ENCODE measurements around the gene TOB1.

TOB1 gene

DNA sequence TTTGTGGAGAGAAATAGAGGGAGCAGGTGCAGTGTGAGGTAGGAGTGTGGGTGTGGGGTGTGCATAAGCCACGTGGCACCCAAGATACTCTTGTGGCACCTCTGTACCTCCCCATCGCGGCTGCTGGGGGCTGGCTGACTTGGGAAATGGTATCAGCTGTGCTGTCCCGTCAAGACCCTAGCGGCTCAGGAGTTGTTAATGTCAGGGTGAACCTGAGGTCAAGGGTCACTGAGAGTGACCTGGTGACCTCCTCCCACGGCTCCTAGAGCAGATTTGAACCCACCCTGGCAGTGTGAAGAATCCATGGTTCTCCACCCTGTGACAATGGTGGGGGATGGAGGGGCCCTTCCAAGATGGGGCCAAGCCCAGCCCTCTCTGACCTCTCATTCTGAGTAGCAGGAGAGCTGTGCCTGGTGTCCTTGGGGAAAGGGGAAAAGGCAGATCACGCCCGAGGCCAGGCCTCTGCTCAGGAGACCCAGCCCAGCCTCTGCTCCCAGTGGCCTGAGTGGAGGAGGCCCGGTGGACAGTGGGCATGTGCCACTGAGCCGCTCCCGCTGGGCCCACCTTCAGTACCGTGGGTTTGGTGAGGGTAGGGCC is 33.8 kb downstream of the TOB1 start:
- DNase-seq (ENCODE audit: low spot score) (no peak), FAIRE-seq (no peak)

DNA sequence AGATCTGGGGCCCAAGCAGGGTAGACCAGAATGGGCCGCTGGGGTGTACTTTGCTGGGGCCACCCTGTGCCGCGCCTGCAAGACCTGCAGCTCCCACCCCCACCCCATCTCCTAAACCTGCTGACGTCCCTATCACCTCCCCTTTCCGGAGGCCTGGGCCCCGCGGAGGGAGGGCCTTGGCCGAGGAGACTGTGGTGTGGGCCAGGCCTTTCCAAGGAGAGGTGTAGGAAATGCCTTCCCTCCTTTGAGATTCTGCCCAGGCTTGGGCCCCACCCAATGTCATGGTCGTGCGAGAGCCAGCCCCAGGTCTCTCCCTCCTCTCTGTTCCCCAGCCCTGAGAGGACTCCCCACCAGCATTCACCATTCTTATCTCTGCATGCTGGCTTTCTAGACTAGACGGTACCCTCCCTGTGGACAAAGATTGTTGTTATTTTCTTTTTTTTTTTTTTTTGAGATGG is 34.7 kb downstream of the TOB1 start:
- no peak for FAIRE-seq
- DNase-seq (ENCODE audit: low spot score) = no peak

DNA sequence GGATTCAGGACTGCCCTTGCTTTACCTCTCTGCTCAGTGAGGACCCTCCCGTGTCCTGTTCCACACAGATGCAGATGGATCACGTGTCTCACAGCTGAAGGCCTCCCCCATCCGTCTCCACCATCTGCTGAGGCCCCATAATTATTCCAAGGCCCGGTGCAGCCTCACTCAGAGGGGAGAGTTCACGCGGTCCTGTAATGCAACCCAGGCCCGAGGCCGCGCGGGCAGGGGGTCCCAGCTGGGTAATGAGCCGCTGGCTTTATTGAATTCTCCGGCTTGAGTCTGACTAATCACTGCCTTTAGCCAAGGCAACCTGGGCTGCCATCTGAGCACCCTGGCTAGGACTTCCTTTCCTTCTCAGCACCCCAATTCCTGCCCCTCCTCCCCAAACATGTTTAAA is 35.2 kb downstream of the TOB1 start:
- FAIRE-seq = no peak
- DNase-seq (ENCODE audit: low spot score) = no peak

GRCh38 chr17:50830352-50830751 is 35.8 kb downstream of the TOB1 start:
- DNase-seq (ENCODE audit: low spot score) = no peak
- FAIRE-seq = no peak

GRCh38 chr17:50829332-50829731 is 36.8 kb downstream of the TOB1 start:
- DNase-seq (ENCODE audit: low spot score) (no peak), FAIRE-seq (no peak)

DNA sequence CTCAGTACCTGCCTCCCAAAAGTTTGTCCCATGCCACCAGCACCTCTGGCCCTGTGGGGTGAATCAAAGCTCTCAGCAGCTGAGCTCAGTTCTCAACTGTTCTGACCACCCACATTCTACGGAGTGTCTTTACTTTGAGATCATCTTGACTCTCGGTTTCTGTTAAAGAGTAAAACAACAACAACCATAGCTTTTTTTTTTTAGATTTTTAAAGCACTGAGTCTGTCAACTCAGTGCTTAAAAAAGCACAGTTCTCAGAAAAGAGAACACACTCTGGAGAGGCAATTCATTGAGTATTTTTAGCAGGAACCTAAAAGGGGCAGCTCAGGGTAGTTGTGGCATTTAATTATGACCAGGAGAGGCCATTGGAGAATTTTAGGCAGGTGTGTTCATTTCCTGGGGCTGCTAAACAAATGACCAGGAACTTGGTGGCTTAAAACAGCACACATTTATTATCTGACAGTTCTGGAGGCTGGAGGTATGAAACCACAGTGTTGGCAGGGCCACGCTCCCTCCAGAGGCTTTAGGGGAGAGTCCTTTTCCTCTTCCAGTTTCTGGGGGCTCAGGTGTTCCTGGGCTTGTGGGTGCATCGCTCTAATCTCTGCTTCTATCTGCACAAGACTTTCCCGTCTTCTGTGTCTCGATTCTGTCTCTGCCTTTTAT is 37.5 kb downstream of the TOB1 start:
- DNase-seq (ENCODE audit: low spot score) (no peak), FAIRE-seq (no peak)

DNA sequence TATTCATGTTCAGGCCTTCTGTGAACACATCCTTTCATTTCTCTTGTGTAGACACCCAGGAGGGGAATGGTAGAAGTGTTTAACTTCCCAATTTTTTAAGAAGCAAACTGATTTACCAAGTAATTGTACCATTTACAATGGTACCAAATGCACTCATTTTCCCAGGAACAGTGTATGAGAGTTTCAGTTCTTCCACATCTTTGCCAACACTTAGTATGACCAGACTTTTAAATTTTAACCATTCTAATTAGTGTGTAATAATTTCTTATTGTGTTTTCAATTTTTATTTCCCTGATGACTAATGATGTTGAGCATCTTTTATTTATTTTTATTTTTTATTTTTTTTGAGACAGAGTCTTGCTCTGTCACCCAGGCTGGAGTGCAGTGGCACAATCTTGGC is 41.0 kb downstream of the TOB1 start:
- no peak for DNase-seq (ENCODE audit: low spot score)
- FAIRE-seq = no peak

- FAIRE-seq = no peak
These were observed 41.7 kb downstream of the TOB1 start for GRCh38 chr17:50824429-50824828.

GRCh38 chr17:50822550-50822949 is 43.6 kb downstream of the TOB1 start:
- FAIRE-seq = no peak

More at GRCh38 chr17:50824429-50824828, 41.7 kb downstream of the TOB1 start:
- DNase-seq (ENCODE audit: low spot score) = no peak

GRCh38 chr17:50820651-50821050 is 45.5 kb downstream of the TOB1 start:
- DNase-seq (ENCODE audit: low spot score) (no peak), FAIRE-seq (no peak)

More at GRCh38 chr17:50822550-50822949, 43.6 kb downstream of the TOB1 start:
- no peak for DNase-seq (ENCODE audit: low spot score)

DNA sequence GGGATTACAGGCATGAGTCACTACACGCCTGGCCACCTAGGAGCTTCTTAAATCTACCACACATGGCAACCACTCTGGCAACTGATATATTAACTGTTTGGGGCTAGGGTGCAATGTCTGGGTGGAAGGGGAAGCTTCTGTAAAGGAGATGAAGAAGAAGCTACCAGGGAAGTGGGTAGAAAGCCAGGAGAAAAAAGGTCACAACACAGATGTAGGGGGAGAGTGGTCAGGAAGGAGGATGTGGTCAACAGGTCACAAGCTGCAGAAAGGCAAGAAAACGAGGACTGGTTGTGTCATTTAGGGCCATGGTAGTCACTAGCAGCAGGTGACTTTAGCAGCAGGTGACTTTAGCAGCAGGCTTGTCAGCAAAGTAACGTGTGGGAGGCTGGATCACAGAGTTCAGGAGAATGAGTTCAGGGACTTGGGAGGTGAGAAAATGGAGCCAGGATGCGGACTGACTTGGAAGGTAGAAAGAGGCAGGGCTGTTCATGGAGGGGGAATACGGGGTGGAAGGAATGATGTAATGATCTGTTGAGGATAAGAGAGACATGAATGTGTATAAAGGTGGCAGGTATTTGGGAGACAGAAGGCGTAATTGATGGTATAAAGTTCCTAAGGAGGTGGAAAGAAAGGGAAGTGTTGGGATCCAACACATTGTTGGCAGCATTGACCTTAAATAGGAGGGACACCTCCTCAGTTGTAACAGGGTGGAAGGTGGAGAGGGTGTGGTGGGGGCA is 47.1 kb downstream of the TOB1 start:
- FAIRE-seq = no peak
- DNase-seq (ENCODE audit: low spot score) = no peak

DNA sequence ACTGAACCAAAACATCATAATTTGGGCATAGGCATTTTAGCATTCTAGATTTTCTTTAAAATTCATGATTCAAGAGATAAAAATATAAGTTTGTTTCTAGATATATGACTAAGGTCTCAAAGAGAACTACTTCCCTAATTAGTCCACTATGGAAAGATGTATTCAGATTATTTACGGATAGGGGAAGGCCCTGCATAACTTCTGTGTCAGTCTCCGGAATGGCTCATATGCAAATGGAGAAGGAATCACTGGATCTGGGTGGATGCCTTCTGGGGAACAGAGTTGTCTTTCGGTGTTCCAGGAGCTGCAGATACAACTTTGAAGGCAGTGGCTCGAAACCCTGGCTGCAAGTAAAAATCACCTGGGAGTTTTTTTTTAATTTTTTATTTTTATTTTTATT is 47.9 kb downstream of the TOB1 start:
- no peak for DNase-seq (ENCODE audit: low spot score)
- no peak for FAIRE-seq

DNA sequence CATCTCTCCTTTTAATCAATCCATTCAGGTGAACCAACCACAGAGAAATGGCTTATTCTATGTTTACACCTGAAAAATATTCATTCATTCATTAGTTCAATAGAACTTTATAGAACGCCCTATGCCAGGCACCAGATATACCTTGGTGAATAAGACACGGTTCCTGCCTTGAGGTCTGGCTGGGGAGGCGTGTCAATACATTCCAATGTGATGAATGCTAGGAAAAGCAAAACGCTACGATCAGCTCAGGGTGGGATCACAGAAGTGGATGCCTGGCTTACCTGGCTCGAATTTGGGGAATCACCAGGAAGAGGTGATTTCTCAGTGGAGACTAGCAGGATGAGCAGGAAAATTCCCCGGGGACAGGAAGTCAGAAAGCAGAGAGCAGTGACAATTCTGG is 48.3 kb downstream of the TOB1 start:
- DNase-seq (ENCODE audit: low spot score) = peak; percentile 80
- peak; percentile 89 for FAIRE-seq

DNA sequence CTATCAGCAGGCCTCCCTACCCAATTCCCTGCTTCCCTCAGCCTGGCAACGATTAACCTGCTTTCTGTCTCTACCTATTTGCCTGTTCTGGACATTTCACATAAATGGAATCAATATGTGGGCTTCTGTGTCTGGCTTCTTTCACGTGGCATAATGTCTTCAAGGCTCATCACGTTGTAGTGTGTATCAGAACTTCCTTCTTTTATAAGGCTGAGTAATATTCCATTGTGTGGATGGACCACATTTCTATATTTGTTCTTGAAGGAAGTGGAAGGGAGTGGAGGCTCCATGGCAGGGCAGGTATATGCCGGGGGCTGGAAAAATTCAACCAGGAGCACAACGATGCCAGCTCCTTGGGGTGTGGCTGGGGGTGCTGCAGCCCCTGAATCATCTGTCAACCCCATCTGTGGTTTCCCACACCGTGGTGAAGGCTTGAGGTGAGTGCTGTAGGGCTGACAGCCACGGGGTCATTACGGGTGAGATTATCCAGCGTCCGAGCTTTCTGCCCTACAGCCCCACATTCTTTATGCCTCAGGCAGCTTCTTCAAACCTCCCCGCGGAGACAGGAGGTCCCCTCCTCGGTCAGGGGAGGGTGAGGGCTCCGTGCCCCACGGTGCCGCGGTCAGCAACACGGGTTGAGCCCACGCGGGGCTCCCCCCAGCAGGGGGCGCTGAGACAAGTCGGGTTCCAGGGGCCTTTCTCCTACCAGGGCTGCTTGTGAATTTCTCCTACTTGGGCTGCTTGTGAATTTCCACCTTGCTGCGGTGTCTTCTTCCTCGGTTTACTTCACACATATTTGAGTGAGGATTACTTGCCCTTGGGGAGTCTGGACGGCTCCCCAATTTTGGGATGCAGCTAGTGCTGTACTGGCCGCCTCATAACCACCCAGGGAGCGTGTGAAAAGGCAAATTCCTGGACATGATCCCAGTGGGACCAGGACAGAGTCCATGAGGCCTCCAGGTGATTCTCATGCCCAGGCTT is 49.1 kb downstream of the TOB1 start:
- DNase-seq (ENCODE audit: low spot score) = peak; percentile 48
- no peak for FAIRE-seq

- DNase-seq (ENCODE audit: low spot score) (no peak), FAIRE-seq (no peak)
These were observed 49.9 kb downstream of the TOB1 start for GRCh38 chr17:50816271-50816670.

DNA sequence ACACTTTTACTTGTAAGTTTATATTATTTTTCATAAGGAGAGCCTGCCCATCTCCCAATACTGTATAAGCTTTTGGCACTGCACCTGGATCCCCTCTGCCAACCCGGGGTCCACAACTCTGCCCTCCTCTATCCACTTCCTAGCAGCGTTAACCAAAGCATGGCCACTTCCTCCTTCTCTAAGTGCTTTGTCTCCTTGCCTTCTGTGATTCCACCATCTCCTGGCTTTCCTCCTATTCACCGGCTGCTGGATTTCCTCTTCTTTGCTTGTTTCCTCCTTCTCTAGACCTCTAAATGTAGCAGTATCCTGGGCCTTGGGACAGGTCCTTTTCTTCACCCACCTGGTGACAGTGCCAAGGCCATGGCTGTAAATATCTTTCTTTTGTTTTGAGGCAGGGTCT is 50.8 kb downstream of the TOB1 start:
- DNase-seq (ENCODE audit: low spot score) (no peak), FAIRE-seq (no peak)

DNA sequence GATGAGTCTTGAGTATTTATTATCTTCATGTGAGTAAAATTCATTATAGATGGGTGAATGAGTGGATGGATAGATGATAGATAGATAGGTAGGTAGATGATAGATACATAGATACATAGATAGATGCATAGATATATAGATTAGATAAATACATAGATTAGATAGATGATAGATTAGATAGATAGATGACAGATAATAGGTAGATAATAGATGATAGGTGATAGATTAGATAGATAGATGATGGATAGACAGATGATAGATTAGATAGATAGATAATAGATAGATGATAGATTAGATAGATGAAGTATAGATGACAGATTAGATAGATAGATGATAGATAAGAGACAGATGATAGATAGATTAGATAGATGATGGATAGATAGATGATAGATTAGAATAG is 52.6 kb downstream of the TOB1 start:
- FAIRE-seq (no peak), DNase-seq (ENCODE audit: low spot score) (no peak)

Data from urothelium cell line (cell line).